ENCODE data around the gene MAST3. TPM values are rescaled to one million over a fixed set of nuclear protein-coding genes. Genes with fewer than 3 reads are reported as not detected.
A peak's percentile ranks its signal among the peaks of the same experiment; 100 is the strongest.

The MAST3 gene
- total and polyA plus RNA-seq, 2 donors (not counting 1 experiment from before 2014, with no cell fraction given), result 43.5 to 85.5 TPM

- peak; percentile 65 for ATAC-seq (ENCODE audit: low read depth)
- Mint-ChIP-seq H3K4me3 (peak within 1 kb of the TSS; percentile 94), H3K27me3 (no peaks in the 10 kb centered on the region), H3K27ac (peak within 1 kb of the TSS; percentile 98), H3K9me3 (ENCODE audit: insufficient read depth) (no peaks in the 10 kb centered on the region), H3K4me1 (peaks cover 84% of the 10 kb centered on the region)
- H3K27ac ChIP-seq (ENCODE audit: low read length in 2 of 2), result peak within 1 kb of the TSS; percentile 97 to 99
- H4K20me1 ChIP-seq (ENCODE audit: control insufficient read depth, insufficient read depth, low read length, poor library complexity, severe bottlenecking), result peaks cover 42% of the 10 kb centered on the region
- H3K4me2 ChIP-seq (replicated peaks; ENCODE audit: low read depth, low read length, poor library complexity, severe bottlenecking), result peak within 1 kb of the TSS; percentile 83
- peak within 1 kb of the TSS; percentile 67 to 97 (median 83) for H3K4me3 ChIP-seq (ENCODE audit: control extremely low read depth in 1 of 5, extremely low read depth in 1 of 5, insufficient read depth in 1 of 5, low read depth in 2 of 5, low read length in 4 of 5)
- peak within 1 kb of the TSS; percentile 96 for H3K9ac ChIP-seq (ENCODE audit: low read length)
- H3K4me1 ChIP-seq (ENCODE audit: control insufficient read depth in 2 of 2, insufficient read depth in 2 of 2, low read length in 2 of 2), result peaks cover 72 to 90% of the 10 kb centered on the region in 2 donors
- peaks cover 11 to 39% of the 10 kb centered on the region in 2 experiments for H3K36me3 ChIP-seq (replicated peaks in 1 of 2; ENCODE audit: control extremely low read depth in 1 of 2, control insufficient read depth in 1 of 2, extremely low read depth in 1 of 2, insufficient read depth in 2 of 2, low read length in 1 of 2)
- under 1% methylated on average over 47 of the region's 47 CpGs for WGBS (ENCODE audit: insufficient coverage)
- H3K79me2 ChIP-seq (ENCODE audit: control insufficient read depth, insufficient read depth, low read length), result peaks cover 44% of the 10 kb centered on the region
- CTCF ChIA-PET, result interaction anchor here (0.7 to 2.7 kb wide), 10 partner anchors 10 to 148 kb away, joined by 3 to 19 read pairs (median 3); partner anchors contain the start of genes MPV17L2 and PIK3R2
- no peaks in the 10 kb centered on the region for H3K27me3 ChIP-seq (replicated peaks in 1 of 4; ENCODE audit: control extremely low read depth in 1 of 4, control insufficient read depth in 3 of 4, insufficient read depth in 4 of 4, low read length in 3 of 4)
- POLR2A ChIA-PET, result interaction anchor here (0.5 to 5.6 kb wide), 8 partner anchors 14 to 239 kb away, joined by 3 to 45 read pairs (median 6); partner anchors contain the start of genes JUND, MPV17L2 and RAB3A
- peaks cover 0 to 12% (median 0%) of the 10 kb centered on the region in 3 donors for H3K9me3 ChIP-seq (ENCODE audit: control extremely low read depth in 1 of 3, control insufficient read depth in 2 of 3, insufficient read depth in 1 of 3, low read length in 2 of 3)
- DNase-seq, result peak; percentile 97
- intact Hi-C loops (cut with micrococcal nuclease), result loop anchor here (1.0 to 5.0 kb wide), 6 partner anchors 8 to 151 kb away; partner anchors contain the start of genes MAST3 and RAB3A
- TF ChIP-seq EZH2 (IDR thresholded peaks at IDR 0.05; ENCODE audit: borderline replicate concordance, insufficient read depth, low read depth, low read length, poor library complexity, severe bottlenecking) (no peak), CTCF (IDR thresholded peaks at IDR 0.05) (no peak)
- peak within 1 kb of the TSS; percentile 53 for H2AFZ ChIP-seq (ENCODE audit: insufficient read depth, low read depth, low read length, poor library complexity, severe bottlenecking)
Observed at GRCh38 chr19:18173572-18174288, 76.2 kb downstream of the MAST3 start, which contains the start of gene IFI30. TSS of gene IFI30 (plus strand) at chr19:18173813. CDS start at chr19:18173842, 29 bp downstream.
